Measurements from ENCODE around the gene GPR171. TPM values are rescaled to one million over a fixed set of nuclear protein-coding genes. Genes with fewer than 3 reads are reported as not detected.
"Not testable (repeated sequence)": the region's sequence is repeated elsewhere in the genome, so short reads cannot be mapped to it uniquely, and the experiment has no call there.

GPR171 gene, protein sequence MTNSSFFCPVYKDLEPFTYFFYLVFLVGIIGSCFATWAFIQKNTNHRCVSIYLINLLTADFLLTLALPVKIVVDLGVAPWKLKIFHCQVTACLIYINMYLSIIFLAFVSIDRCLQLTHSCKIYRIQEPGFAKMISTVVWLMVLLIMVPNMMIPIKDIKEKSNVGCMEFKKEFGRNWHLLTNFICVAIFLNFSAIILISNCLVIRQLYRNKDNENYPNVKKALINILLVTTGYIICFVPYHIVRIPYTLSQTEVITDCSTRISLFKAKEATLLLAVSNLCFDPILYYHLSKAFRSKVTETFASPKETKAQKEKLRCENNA
- total RNA-seq = not detected in 2 replicates

DNA sequence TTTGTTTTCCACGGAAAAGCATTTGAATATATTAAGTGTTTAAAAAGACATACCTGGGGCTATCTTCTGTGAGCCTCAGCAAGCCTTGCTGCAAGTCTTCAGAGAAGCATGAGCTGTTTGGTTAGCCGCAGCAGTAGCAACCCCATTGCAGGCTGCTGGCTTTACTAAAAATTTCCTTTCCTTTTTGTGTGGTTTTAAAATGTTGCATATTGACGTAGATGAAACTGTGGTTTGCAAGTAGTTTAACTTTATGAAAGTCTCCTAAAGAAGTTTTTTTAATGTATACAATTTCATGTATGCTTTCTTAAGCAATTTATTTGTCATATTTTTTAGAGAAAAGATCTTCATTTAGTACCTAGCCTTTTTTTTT is at the start of gene GPR171:
Gene GPR171, minus strand, starts transcription at position 166 of the 370 bp plus-strand sequence. CDS start 3,830 bp downstream, outside the sequence.
- no peaks in the 10 kb centered on the region for H3K36me3 ChIP-seq (ENCODE audit: insufficient read depth, low read length)
- no peaks in the 10 kb centered on the region for H3K79me2 ChIP-seq (ENCODE audit: insufficient read depth, low read length)
- no peak within 1 kb of the TSS for H3K27ac ChIP-seq (ENCODE audit: low read depth, low read length)
- TF ChIP-seq, protein P1, sequence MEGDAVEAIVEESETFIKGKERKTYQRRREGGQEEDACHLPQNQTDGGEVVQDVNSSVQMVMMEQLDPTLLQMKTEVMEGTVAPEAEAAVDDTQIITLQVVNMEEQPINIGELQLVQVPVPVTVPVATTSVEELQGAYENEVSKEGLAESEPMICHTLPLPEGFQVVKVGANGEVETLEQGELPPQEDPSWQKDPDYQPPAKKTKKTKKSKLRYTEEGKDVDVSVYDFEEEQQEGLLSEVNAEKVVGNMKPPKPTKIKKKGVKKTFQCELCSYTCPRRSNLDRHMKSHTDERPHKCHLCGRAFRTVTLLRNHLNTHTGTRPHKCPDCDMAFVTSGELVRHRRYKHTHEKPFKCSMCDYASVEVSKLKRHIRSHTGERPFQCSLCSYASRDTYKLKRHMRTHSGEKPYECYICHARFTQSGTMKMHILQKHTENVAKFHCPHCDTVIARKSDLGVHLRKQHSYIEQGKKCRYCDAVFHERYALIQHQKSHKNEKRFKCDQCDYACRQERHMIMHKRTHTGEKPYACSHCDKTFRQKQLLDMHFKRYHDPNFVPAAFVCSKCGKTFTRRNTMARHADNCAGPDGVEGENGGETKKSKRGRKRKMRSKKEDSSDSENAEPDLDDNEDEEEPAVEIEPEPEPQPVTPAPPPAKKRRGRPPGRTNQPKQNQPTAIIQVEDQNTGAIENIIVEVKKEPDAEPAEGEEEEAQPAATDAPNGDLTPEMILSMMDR (IDR thresholded peaks at IDR 0.05; ENCODE audit: extremely low read depth, low read depth, low read length) = no peak
- no peak within 1 kb of the TSS for H3K4me2 ChIP-seq (ENCODE audit: insufficient read depth, low read length)
- no peak within 1 kb of the TSS for H2AFZ ChIP-seq (ENCODE audit: low read length)
- no peaks in the 10 kb centered on the region for H4K20me1 ChIP-seq (ENCODE audit: insufficient read depth, low read length)
- no peaks in the 10 kb centered on the region for H3K27me3 ChIP-seq (ENCODE audit: insufficient read depth, low read length)
- H3K4me3 ChIP-seq (ENCODE audit: insufficient read depth, low read length) = no peak within 1 kb of the TSS
- no peaks in the 10 kb centered on the region for H3K9me3 ChIP-seq (ENCODE audit: low read depth, low read length)
- peaks cover 3% of the 10 kb centered on the region for H3K4me1 ChIP-seq (ENCODE audit: insufficient read depth, low read length)
- DNase-seq (ENCODE audit: insufficient read length, low spot score, missing footprints) = no peak

DNA sequence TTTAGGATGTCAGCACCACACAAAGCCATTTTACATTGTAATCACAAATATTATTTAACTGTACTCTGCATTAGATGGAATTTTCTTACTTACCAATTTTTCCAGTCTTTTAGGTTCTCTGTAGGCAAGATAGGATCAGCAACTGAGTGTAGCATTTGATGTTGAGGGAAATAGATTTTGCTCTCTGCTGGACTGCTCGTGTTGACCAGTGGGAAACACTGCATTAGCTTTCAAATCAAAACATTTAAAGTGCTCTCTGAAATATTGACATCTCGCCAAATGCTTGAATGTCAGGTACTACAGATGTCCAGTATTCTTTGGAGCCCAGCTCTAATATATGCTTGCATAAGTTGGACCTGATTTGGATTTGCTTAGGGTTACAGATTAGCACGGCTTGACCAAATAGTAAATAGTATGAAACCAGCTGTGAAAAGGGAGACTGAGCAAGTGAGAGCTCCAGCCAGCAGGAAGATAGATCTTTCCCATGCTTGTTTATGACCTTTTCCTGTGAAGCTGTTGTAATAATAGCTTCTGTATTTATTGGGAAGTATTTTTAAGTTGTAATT is 45.8 kb upstream of the GPR171 start:
- no peak overlapping the region for H3K4me2 ChIP-seq (ENCODE audit: insufficient read depth, low read length)
- H3K4me3 ChIP-seq (ENCODE audit: insufficient read depth, low read length) = no peak overlapping the region
- no peaks in the 10 kb centered on the region for H3K4me1 ChIP-seq (ENCODE audit: insufficient read depth, low read length)
- no peak for DNase-seq (ENCODE audit: insufficient read length, low spot score, missing footprints)
- TF ChIP-seq, protein P1 (IDR thresholded peaks at IDR 0.05; ENCODE audit: extremely low read depth, low read depth, low read length) = no peak
- no peak overlapping the region for H2AFZ ChIP-seq (ENCODE audit: low read length)
- H3K36me3 ChIP-seq (ENCODE audit: insufficient read depth, low read length) = no peaks in the 10 kb centered on the region
- no peaks in the 10 kb centered on the region for H3K9me3 ChIP-seq (ENCODE audit: low read depth, low read length)
- H3K79me2 ChIP-seq (ENCODE audit: insufficient read depth, low read length) = no peaks in the 10 kb centered on the region
- no peak overlapping the region for H3K27ac ChIP-seq (ENCODE audit: low read depth, low read length)
- no peaks in the 10 kb centered on the region for H4K20me1 ChIP-seq (ENCODE audit: insufficient read depth, low read length)
- peaks cover 4% of the 10 kb centered on the region for H3K27me3 ChIP-seq (ENCODE audit: insufficient read depth, low read length)

DNA sequence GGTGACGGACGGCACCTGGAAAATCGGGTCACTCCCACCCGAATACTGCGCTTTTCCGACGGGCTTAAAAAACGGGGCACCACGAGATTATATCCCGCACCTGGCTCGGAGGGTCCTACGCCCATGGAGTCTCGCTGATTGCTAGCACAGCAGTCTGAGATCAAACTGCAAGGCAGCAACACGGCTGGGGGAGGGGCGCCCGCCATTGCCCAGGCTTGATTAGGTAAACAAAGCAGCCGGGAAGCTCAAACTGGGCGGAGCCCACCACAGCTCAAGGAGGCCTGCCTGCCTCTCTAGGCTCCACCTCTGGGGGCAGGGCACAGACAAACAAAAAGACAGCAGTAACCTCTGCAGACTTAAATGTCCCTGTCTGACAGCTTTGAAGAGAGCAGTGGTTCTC is 39.0 kb upstream of the GPR171 start:
- DNase-seq (ENCODE audit: insufficient read length, low spot score, missing footprints); H3K27ac ChIP-seq (ENCODE audit: low read depth, low read length); H2AFZ ChIP-seq (ENCODE audit: low read length); H3K9me3 ChIP-seq (ENCODE audit: low read depth, low read length); H4K20me1 ChIP-seq (ENCODE audit: insufficient read depth, low read length); H3K4me2 ChIP-seq (ENCODE audit: insufficient read depth, low read length); H3K4me3 ChIP-seq (ENCODE audit: insufficient read depth, low read length); H3K36me3 ChIP-seq (ENCODE audit: insufficient read depth, low read length); H3K4me1 ChIP-seq (ENCODE audit: insufficient read depth, low read length); H3K79me2 ChIP-seq (ENCODE audit: insufficient read depth, low read length); H3K27me3 ChIP-seq (ENCODE audit: insufficient read depth, low read length): not testable (repeated sequence)

DNA sequence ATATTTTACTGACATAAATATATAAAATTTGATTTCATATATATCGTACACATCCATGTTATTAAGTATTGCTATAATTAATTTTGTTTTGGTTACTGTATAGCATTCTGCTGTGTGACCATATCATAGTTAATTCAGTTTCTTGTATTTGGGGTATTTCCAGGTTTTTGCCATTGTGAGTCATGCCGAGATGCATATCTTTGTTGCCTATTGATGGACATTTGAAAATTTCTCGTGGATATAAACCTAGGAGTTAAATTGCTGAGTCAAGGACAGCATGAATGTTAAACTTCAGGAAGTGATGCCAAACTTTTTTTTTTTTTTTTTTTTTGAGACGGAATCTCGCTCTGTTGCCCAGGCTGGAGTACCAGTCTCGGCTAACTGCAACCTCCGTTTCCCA is 33.7 kb upstream of the GPR171 start:
- H3K4me3 ChIP-seq (ENCODE audit: insufficient read depth, low read length) = no peak overlapping the region
- no peak for DNase-seq (ENCODE audit: insufficient read length, low spot score, missing footprints)
- no peaks in the 10 kb centered on the region for H3K79me2 ChIP-seq (ENCODE audit: insufficient read depth, low read length)
- no peak overlapping the region for H2AFZ ChIP-seq (ENCODE audit: low read length)
- TF ChIP-seq, protein P1 (IDR thresholded peaks at IDR 0.05; ENCODE audit: extremely low read depth, low read depth, low read length) = no peak
- H3K36me3 ChIP-seq (ENCODE audit: insufficient read depth, low read length) = no peaks in the 10 kb centered on the region
- H3K27ac ChIP-seq (ENCODE audit: low read depth, low read length) = no peak overlapping the region
- H3K27me3 ChIP-seq (ENCODE audit: insufficient read depth, low read length) = peaks cover 11% of the 10 kb centered on the region
- H4K20me1 ChIP-seq (ENCODE audit: insufficient read depth, low read length) = no peaks in the 10 kb centered on the region
- H3K4me1 ChIP-seq (ENCODE audit: insufficient read depth, low read length) = no peaks in the 10 kb centered on the region
- H3K4me2 ChIP-seq (ENCODE audit: insufficient read depth, low read length) = no peak overlapping the region
- H3K9me3 ChIP-seq (ENCODE audit: low read depth, low read length) = no peaks in the 10 kb centered on the region

Data from osteoblast (primary cell).